ENCODE data around the gene FAM20C.
"Not testable (repeated sequence)": the region's sequence is repeated elsewhere in the genome, so short reads cannot be mapped to it uniquely, and the experiment has no call there.

Gene FAM20C

DNA sequence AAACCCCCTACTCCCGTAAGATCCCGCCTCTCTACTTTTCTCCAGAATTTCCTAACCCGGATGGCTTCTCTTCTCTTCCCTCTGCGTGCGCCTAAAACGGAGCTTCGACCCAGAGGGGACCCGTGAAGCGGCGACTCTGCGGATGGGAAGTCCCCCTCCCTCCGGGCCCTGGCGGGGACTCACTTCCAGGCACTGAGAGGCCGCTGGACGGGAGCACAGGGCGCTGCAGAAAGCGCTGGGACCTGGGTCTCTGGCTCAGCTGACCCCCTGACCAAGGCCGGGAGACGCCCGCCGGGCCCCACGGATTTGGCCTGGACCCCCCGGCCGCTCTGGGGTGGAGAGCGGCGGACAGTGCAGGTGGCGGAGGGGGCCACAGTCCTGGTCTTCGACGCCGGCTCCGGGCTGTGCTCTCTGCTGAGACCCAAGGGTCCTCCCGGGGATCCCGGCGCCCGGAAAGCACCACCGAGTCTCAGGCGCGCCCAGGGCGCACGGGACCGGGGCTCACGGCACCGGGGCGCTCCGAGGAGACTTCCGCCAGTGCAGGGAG, 96.9 kb downstream of the FAM20C start:
- no peak for DNase-seq (ENCODE audit: low read depth in 2 of 3, low spot score in 2 of 3)

DNA sequence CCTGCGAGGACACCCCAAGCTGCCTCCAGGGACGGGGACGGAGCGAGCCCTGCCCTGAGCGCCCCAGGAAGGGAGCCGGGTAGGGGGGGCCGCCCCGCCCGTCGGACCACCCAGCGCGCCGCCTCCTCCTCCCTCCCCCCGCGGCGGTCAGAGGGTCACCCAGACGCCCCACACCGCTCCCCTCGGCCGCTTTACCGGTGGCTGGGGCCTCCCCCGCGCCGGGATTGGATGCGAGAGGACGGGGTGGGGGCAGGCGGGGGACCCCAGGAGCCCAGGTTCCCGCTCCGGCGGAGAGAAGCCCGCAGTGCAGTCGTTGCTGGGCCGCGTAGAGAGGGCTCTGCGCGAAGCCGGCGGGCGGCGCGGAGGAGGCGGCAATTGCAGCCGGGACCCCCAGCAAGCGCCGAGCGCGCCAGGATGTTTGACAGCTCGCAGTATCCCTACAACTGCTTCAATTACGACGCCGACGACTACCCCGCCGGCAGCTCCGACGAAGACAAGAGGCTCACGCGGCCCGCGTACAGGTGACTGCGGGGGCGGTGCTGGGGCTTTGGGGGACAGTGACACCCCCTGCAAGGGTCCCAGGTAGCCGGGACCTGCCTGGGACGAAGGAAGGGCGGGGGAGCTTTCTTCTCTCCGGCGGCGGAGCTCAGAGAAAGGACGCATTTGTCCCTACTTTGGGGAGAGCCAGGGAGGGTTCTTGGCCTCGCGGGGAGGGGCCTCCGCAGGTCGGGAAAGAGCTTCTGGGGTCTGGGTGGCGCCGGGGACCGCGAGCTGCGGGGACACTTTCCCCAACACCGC, 97.6 kb downstream of the FAM20C start, which contains the start of gene FOXL3:
Gene FOXL3, plus strand, starts transcription at position 415 of the 798 bp plus-strand sequence. Its CDS starts 0 bp downstream, at position 415.
- no peak for DNase-seq (ENCODE audit: low read depth in 2 of 3, low spot score in 2 of 3)

DNA sequence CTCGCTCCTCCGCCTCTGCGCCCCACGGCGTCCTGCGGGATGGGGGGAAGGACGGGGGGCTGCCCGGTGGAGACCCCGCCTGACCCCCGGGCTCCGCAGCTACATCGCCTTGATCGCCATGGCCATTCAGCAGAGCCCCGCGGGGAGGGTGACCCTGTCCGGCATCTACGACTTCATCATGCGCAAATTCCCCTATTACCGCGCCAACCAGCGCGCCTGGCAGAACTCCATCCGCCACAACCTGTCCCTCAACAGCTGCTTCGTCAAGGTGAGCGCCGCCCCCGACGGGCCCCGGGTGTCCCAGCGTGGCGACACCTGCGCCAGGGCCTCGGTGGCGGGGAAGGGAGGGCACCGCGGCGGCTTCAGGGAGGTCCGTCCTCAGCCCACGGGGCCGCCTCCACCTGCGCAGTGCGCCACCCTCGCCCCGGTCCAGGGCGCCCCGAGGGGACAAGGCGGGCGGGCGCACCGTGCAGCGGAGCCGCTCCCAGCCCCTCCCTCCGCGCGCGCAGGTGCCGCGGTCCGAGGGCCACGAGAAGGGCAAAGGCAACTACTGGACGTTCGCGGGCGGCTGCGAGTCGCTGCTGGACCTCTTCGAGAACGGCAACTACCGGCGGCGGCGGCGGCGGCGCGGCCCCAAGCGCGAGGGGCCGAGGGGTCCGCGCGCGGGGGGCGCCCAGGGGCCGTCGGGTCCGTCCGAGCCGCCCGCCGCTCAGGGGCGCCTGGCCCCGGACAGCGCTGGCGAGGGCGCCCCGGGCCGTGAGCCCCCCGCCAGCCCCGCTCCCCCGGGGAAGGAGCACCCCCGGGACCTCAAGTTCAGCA, 98.4 kb downstream of the FAM20C start:
- DNase-seq (ENCODE audit: low read depth in 2 of 3, low spot score in 2 of 3), result no peak

DNA sequence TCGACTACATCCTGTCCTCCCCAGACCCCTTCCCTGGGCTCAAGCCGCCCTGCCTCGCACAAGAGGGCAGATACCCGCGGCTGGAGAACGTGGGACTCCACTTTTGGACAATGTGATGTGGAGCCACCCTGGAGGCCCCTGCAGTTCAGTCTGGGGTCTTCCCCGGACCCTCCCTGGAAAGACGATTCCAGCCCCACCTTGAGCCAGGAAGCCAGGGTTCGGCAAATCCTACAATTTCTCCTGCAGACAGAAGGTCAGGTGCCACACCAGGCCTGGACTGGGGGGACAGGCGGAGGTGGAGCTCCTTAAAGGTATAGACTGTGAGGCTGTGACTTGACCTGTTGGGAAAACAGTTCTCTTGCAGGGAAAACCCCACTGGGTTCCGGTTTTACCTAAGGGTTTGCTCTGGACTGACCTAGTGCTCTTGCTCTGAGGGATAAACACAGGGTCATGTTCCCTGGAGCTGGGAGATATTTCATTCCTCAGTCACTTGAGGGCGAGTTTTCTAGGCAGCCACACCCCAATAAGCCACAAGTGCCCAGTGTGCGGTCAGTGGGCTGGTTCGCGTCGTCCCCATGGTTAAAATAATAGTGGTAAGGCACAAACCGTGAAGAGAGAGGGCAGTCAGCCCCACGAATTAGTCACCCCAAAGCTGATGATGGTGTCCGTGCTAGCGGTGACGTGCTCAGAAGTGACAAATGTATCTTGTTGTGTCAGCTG, 99.2 kb downstream of the FAM20C start:
- DNase-seq (ENCODE audit: low read depth in 2 of 3, low spot score in 2 of 3), result no peak

DNA sequence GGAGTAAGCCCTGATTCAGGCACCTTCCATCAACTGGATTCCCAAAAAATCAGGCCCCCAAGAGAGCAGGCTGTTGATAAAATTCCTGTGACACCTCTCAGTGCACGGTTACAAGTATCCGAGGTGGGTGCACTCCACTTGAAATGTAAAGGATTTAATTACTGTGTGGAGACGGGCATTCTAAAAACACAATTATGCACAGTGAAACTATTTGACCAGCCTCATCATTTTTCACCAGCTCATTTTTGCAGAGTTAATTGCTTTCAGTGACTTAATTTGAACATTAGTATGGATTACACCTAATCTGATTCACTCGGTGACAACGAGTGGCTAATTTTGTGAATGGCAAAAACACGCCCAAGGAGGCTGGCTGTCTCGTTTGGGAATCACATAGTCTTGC, 99.9 kb downstream of the FAM20C start:
- no peak for DNase-seq (ENCODE audit: low read depth in 2 of 3, low spot score in 2 of 3)

DNA sequence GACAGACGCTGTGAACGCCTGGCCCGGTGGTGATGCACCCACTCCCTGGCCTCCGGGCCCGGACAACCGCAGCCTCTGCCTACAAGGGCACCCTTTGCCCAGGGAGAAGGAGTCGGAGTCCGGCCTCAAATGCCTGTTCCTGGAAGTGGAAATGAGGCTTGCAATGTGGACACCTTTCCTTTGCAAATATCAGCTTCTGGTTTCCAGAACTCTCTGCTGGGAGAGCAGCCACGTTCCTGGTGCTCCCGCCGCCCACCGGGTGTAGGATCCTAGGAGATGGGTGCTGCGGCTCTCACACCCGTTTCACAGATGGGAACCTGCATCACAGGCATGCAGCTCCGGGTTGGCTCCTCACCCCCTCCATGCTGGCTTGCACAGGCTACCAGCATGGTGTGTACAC, 100.5 kb downstream of the FAM20C start:
- DNase-seq (ENCODE audit: low read depth in 2 of 3, low spot score in 2 of 3), result no peak

DNA sequence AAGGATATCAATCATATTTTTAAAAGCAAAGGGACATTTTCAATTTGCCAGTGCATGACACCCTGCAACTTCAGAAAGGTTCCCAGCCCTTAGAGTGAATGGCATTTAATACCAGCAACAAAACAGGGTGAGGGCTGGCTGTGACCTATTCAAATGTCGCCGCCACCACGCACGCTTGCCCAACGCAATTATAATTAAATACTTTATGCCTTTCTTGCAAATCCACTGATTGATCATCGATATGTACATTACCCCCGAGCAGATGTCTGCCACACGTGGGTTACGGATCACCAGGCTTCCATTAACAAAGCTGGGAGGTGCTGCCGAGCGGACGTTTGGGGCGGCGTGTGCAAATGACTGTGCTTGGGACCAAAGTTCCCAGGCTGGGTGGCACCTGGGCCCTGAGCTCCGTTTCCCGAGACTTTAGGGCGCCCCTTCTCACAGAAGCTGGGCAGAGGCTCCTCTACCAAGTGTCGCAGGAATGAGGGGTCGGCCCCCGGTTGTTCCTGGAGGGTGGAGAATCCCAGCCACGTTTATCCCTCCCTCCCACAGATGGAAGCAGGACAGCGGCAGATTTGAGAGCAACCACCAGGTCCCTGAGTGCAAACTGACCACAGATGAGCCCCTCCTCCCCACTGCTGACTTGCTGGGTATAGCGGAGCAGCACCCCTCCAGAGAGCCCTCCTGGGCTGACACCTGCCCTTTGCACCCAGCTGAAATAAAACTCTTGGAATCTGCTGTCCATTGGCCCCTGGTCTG, 101.5 kb downstream of the FAM20C start:
- no peak for DNase-seq (ENCODE audit: low read depth in 2 of 3, low spot score in 2 of 3)

DNA sequence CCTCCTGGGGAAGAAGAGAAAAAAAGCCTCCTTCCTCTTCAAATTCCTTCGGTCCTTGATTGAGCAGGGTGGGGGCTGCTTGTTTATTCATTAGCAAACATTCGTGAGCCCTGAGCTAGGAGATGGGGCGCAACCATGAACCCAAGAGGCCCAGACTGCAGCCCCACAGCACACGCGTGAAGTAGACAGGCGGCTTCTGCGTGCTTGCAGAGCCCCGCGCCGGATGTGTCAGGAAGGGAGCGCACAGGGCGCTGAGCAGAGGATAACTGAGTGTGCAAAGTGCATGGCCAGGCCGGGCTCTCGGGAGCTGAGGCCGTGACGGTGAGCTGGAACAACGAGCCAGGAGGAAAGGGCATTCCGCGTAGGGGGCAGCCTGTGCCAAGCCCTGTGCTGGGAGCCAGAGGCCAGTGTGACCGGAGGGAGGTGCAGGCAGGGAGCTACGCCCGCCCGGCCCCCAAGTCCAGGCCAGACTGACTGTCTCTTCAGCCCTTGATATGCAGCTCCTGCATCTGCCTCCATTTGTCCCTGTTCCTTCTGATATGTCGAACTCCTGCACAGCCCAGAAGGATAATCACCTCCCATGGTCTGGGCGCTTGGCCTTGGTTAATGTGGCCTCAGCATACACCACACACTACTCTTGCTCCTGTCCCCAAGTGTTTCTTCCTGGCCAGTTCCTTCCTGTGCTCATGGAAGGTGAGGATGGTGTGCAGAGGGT, 102.2 kb downstream of the FAM20C start:
- no peak for DNase-seq (ENCODE audit: low read depth in 2 of 3, low spot score in 2 of 3)

DNA sequence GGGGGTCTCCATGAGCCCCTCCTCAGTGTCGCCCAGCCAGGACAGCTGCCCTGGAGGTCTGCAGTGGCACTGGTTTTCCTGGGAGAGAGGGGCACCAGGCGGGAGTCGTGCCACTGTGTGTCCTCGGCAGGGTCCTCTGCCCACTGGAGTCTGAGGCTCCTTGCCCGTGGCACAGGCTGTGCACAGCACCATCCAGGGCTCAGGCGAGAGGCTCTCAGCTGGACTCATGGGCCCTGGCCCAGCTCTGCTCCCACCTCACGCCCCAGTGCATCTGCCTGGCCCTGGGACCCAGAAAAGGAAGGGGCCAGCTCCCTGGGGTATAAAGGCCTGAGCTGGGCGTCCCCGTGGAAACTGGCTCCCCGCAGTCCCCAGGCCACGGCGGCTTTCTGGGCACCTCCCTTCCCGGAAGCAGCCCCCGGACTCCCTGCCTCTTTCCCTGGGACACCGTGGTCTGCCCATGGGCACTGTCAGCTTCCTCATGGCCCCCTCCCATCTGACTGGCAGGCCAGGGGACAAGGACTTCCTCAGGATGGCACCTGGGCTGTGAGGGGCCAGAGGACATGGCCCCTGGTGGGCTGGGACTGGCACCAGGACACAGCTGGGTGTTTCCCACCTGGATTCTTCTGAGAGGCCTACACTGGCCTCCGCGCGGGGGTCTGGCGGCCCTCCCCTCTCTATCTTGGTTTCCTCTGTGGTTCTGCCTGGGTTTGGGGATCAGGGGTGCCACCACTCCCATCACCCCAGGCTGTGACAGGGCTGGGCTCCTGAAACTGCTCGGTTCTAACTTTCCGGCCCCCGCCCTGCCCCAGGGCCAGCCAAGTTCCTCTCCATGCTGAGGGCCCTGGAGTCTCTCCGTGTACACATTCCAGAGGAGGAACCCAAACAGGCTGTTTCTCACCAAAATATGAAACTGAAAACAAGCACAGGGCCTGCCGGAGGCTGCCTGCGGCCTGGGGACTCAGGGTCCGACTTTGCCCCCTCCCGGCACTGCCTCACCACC, 103.1 kb downstream of the FAM20C start:
- no peak for DNase-seq (ENCODE audit: low read depth in 2 of 3, low spot score in 2 of 3)

DNA sequence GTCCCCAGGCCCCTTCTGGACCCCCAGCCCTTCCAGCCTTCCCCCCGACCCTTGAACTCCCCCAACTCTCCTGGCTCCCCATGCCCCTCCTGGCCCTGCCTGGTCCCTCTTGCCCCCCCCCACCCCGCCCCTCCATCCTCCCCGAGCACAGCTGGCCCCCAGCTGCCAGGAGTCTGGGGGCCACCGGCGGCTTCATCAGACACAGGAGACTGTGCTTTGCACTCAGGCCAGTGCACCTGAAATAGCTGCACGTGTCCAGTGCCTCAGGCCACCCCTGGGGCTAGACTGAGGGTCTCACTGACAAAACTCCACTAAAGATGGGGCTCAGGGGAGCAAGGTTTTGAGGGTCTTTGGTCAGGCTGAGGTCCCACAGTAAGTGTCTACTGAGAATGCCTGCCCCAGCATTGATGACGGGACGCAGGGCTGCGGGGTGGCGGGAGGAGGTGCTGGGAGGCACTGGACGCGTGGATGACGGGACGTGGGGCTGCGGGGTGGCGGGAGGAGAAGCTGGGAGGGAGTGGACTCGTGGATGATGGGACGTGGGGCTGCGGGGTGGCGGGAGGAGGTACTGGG, 104.1 kb downstream of the FAM20C start:
- DNase-seq (ENCODE audit: low read depth in 2 of 3, low spot score in 2 of 3), result no peak

DNA sequence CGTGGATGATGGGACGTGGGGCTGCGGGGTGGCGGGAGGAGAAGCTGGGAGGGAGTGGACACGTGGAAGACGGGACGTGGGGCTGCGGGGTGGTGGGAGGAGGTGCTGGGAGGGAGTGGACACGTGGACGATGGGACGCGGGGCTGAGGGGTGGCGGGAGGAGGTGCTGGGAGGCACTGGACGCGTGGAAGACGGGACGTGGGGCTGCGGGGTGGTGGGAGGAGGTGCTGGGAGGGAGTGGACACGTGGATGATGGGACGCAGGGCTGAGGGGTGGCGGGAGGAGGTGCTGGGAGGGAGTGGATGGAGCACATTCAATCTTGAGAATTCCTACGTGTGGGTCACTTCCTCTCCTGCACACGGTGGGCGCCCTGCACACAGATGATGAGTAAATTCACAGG, 104.8 kb downstream of the FAM20C start:
- not testable (repeated sequence) for DNase-seq (ENCODE audit: low read depth in 2 of 3, low spot score in 2 of 3)

DNA sequence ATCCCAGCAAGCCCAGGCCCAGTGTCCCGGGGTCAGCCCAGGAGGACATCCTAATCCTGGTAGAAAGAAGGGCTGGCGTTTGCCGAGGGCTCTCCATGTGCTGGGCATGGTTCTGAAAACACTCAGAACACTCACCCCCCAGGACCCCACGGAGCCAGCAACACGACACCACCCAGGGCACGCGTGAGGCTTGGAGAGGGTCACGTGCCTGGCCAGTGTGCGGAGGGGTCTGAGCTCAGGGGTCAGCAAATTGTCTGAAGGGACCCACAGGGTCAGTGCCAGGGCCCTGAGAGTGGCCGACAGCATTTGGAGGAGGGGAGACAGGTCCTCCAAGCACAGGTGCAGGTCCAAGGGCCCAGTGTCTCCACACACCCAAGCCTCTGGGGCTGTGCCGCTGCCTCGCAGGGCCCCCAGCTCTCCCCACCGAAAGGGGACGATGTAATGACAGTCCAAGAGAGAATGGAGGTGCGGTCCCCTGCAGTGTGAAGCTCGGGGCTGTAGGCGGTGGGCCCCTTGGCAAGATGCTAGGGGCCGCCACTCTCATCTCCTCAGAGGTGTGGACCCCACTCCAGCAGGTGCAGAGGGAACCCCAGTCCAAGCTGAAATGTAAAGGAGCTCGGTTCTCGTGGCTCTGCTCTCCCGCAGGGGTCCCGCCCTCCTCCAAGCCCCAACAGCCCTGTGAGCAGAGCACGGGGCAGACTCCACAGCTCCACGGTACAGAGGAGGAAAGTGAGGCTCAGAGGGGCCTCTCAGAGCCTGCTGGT, 105.4 kb downstream of the FAM20C start:
- no peak for DNase-seq (ENCODE audit: low read depth in 2 of 3, low spot score in 2 of 3)

DNA sequence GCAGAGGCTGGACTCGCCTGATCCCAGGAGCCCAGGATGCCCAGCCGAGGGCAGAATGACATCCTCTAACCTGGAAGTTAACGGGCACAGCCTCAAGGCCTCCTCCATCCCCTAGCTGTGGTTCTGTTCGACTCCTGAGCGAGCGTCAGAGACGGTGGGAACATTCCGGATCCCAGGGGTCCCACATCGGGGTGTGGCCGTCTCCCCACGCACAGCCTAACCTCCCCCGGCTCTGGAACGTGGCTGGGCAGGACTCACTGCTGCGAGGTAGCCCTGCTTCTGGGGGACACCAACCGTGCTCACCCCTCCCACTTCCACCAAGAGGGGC, 106.0 kb downstream of the FAM20C start:
- no peak for DNase-seq (ENCODE audit: low read depth in 2 of 3, low spot score in 2 of 3)

DNA sequence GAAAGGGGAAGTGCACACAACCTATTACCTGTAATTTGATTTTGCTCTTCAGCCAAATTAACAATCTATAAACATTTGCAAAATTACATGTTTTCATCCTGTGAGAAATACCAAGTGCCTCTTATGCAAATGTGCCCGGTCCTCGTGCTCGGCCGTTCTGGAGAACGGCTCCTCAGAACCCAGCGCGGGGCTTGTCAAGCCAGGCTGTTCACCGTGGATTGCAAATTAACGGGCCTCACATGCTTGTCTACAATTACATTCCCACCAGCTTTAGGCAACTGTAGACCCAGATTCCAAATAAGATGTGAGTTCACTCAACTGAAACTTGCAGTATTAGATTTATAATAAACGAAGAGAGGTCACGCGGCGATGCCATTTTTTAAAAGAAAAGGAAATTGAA, 106.4 kb downstream of the FAM20C start:
- DNase-seq (ENCODE audit: low read depth in 2 of 3, low spot score in 2 of 3), result no peak

DNA sequence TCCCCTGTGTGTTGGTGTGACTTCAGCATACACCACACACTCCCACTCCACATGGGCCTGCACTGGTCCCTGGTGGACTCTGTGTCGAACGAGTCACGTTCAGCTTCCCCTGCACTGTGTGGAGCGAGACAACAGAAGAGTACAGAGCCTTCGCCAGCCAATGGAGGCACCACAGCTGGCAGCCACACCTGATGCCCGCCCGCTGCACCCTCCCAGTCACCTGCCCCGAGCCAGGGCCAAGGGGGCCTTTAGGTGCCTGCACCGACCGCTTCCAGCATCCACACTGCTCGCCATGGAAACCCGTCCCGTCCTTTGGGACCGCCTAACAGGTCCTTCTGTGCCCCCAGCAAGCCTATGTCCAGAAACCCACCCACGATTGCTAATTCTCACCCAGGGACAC, 106.8 kb downstream of the FAM20C start:
- no peak for DNase-seq (ENCODE audit: low read depth in 2 of 3, low spot score in 2 of 3)

DNA sequence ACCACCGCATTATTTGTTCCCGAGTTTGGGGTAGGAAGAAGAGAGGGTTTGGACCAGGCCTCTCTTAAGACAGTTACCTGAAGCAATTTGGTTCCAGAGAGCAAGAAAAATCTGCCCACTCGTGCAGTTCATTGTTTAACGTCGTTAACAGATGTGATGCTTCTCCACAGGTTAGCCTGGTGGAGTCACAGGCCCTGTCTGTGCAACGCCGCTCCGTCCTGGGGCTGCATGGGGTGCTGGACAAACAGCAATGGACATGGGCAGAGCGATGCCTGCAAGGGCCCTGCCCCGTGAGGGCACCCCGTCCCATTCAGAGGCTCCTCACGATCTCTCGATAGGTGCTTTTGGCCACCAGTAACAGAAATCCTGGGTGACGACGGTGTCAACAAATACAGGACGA, 107.3 kb downstream of the FAM20C start:
- no peak for DNase-seq (ENCODE audit: low read depth in 2 of 3, low spot score in 2 of 3)

DNA sequence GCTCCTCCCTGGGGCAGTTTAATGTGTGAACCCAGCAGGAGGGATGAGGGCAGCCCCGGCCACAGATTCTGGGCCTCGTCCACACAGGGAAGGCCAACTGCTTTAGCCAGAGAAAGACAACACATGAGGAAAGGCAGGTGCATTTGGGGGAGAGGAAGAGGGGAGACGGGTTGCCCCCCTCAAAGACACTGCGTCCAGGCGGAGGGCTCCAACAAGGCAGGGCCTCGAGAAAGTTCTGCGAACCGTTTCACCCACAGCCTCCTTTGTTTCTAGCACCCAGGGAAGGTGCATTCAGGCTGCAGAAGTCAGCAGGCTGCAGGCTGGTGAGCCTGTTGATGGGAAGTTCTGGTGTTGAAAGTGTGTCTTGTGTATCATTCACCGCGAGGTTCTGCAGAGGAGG, 107.7 kb downstream of the FAM20C start:
- DNase-seq (ENCODE audit: low read depth in 2 of 3, low spot score in 2 of 3), result no peak
